ENCODE measurements around the gene PLIN4. TPM values are rescaled to one million over a fixed set of nuclear protein-coding genes. Genes with fewer than 3 reads are reported as not detected.
A peak's percentile ranks its signal among the peaks of the same experiment; 100 is the strongest.

The PLIN4 gene
- total RNA-seq, 1 donor from 2014 or later, result 0.05 TPM

GRCh38 chr19:4516199-4516938, 1.9 kb downstream of the PLIN4 start:
- no peaks in the 10 kb centered on the region for H3K27me3 Mint-ChIP-seq (ENCODE audit: low read depth)
- no peak for DNase-seq (ENCODE audit: low spot score)

GRCh38 chr19:4515732-4516131, 2.6 kb downstream of the PLIN4 start:
- H3K27ac Mint-ChIP-seq, result no peak overlapping the region
- H3K27me3 Mint-ChIP-seq (ENCODE audit: low read depth), result no peaks in the 10 kb centered on the region
- H3K4me1 Mint-ChIP-seq (ENCODE audit: low read depth), result no peaks in the 10 kb centered on the region
- no peak overlapping the region for H3K4me3 Mint-ChIP-seq (ENCODE audit: low read depth)
- no peaks in the 10 kb centered on the region for H3K36me3 Mint-ChIP-seq (ENCODE audit: low read depth)
- intact Hi-C loops (cut with micrococcal nuclease), result no loop called here
- DNase-seq (ENCODE audit: low spot score), result no peak
- no peaks in the 10 kb centered on the region for H3K9me3 Mint-ChIP-seq

More at GRCh38 chr19:4516199-4516938, 1.9 kb downstream of the PLIN4 start:
- Mint-ChIP-seq H3K4me1 (ENCODE audit: low read depth) (no peaks in the 10 kb centered on the region), H3K9me3 (no peaks in the 10 kb centered on the region), H3K4me3 (ENCODE audit: low read depth) (no peak overlapping the region), H3K36me3 (ENCODE audit: low read depth) (no peaks in the 10 kb centered on the region), H3K27ac (no peak overlapping the region)
- intact Hi-C loops (cut with micrococcal nuclease), result no loop called here

GRCh38 chr19:4513248-4513647, 5.0 kb downstream of the PLIN4 start:
- Mint-ChIP-seq H3K27ac (no peak overlapping the region), H3K4me3 (ENCODE audit: low read depth) (no peak overlapping the region), H3K4me1 (ENCODE audit: low read depth) (no peaks in the 10 kb centered on the region), H3K36me3 (ENCODE audit: low read depth) (no peaks in the 10 kb centered on the region), H3K27me3 (ENCODE audit: low read depth) (no peaks in the 10 kb centered on the region), H3K9me3 (no peaks in the 10 kb centered on the region)
- intact Hi-C loops (cut with micrococcal nuclease), result no loop called here
- no peak for DNase-seq (ENCODE audit: low spot score)

GRCh38 chr19:4512070-4512469, 6.2 kb downstream of the PLIN4 start:
- no peaks in the 10 kb centered on the region for H3K9me3 Mint-ChIP-seq

GRCh38 chr19:4511300-4512054, 6.8 kb downstream of the PLIN4 start:
- no peaks in the 10 kb centered on the region for H3K36me3 Mint-ChIP-seq (ENCODE audit: low read depth)
- H3K9me3 Mint-ChIP-seq, result no peaks in the 10 kb centered on the region
- no peak overlapping the region for H3K4me3 Mint-ChIP-seq (ENCODE audit: low read depth)
- no peak for DNase-seq (ENCODE audit: low spot score)
- H3K27me3 Mint-ChIP-seq (ENCODE audit: low read depth), result no peaks in the 10 kb centered on the region
- H3K27ac Mint-ChIP-seq, result no peak overlapping the region
- peaks cover 3% of the 10 kb centered on the region for H3K4me1 Mint-ChIP-seq (ENCODE audit: low read depth)
- intact Hi-C loops (cut with micrococcal nuclease), result no loop called here

More at GRCh38 chr19:4512070-4512469, 6.2 kb downstream of the PLIN4 start:
- Mint-ChIP-seq H3K36me3 (ENCODE audit: low read depth) (no peaks in the 10 kb centered on the region), H3K4me3 (ENCODE audit: low read depth) (no peak overlapping the region), H3K27ac (no peak overlapping the region), H3K4me1 (ENCODE audit: low read depth) (no peaks in the 10 kb centered on the region), H3K27me3 (ENCODE audit: low read depth) (no peaks in the 10 kb centered on the region)
- intact Hi-C loops (cut with micrococcal nuclease), result no loop called here
- DNase-seq (ENCODE audit: low spot score), result no peak

DNA sequence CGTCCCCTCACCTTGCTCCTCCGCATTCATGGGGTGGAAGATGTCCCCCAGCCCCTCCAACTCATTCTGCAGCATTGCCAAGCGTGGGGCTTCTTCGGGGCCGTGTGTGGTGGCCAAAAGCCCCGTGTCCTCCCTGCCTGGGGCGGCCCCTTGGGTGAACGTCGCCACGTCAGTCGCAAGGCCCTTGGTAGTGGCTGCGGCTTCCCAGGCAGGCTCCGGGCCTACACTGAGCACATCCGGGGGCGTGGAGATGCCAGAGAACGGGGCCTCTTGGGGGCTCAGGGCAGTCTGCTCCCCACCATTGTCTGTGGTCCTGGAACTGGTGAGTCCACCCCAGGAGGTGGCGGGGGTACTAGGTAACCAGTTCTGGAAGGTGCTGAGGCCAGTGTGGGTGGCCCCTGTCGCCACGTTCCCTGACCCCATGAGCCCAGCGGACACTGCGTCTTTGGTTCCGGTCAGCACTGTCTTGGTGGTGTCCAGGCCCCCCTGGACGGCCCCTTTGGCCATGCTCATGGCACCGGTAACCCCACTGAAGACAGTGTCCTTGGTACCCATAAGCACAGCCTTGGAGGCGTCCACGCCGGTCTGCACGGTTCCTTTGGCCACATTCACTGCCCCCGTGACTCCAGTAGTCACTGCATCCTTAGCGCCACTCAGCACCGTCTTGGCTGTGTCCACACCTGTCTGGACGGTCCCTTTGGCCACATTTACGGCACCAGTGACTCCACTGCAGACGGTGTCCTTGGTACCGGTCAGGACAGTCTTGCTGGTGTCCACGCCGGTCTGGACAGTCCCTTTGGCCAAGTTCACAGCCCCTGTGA, 7.6 kb downstream of the PLIN4 start:
- no peaks in the 10 kb centered on the region for H3K9me3 Mint-ChIP-seq
- no peak for DNase-seq (ENCODE audit: low spot score)
- H3K36me3 Mint-ChIP-seq (ENCODE audit: low read depth), result peaks cover 3% of the 10 kb centered on the region
- no peaks in the 10 kb centered on the region for H3K27me3 Mint-ChIP-seq (ENCODE audit: low read depth)
- peaks cover 6% of the 10 kb centered on the region for H3K4me1 Mint-ChIP-seq (ENCODE audit: low read depth)
- H3K27ac Mint-ChIP-seq, result no peak overlapping the region
- intact Hi-C loops (cut with micrococcal nuclease), result no loop called here
- no peak overlapping the region for H3K4me3 Mint-ChIP-seq (ENCODE audit: low read depth)

- no peak for DNase-seq (ENCODE audit: low spot score)
- Mint-ChIP-seq H3K27me3 (ENCODE audit: low read depth) (no peaks in the 10 kb centered on the region), H3K36me3 (ENCODE audit: low read depth) (peaks cover 3% of the 10 kb centered on the region), H3K9me3 (no peaks in the 10 kb centered on the region), H3K4me3 (ENCODE audit: low read depth) (no peak overlapping the region), H3K27ac (no peak overlapping the region), H3K4me1 (ENCODE audit: low read depth) (peaks cover 6% of the 10 kb centered on the region)
- intact Hi-C loops (cut with micrococcal nuclease), result no loop called here
Observed at GRCh38 chr19:4508698-4509097, 9.6 kb downstream of the PLIN4 start.

DNA sequence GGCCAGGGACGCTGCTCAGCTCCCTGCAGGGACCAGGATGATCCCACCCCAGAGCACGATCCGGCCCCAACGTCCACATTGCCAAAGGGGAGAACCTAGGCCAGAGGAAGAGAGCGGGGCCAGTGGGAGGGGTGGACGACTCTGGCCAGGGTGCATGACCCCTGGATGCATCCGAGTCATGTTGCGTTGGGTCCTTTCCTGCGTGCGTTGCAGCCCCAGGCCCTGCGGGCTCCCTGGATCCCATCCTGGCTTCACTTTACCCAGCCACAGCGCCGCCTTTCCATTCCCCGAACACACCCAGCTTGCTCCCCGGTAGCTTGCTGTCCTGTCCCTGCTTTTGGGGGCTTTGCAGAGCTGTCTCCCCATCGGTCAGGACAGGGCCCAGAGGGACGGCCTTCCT, 10.5 kb downstream of the PLIN4 start:
- DNase-seq (ENCODE audit: low spot score), result no peak
- Mint-ChIP-seq H3K36me3 (ENCODE audit: low read depth) (peaks cover 3% of the 10 kb centered on the region), H3K27ac (no peak overlapping the region), H3K4me1 (ENCODE audit: low read depth) (peaks cover 6% of the 10 kb centered on the region), H3K9me3 (no peaks in the 10 kb centered on the region), H3K27me3 (ENCODE audit: low read depth) (no peaks in the 10 kb centered on the region), H3K4me3 (ENCODE audit: low read depth) (no peak overlapping the region)
- intact Hi-C loops (cut with micrococcal nuclease), result no loop called here

GRCh38 chr19:4507150-4507452, 11.2 kb downstream of the PLIN4 start:
- no peak overlapping the region for H3K4me3 Mint-ChIP-seq (ENCODE audit: low read depth)
- H3K27ac Mint-ChIP-seq, result no peak overlapping the region
- no peak for DNase-seq (ENCODE audit: low spot score)
- H3K9me3 Mint-ChIP-seq, result no peaks in the 10 kb centered on the region
- H3K36me3 Mint-ChIP-seq (ENCODE audit: low read depth), result peaks cover 3% of the 10 kb centered on the region
- intact Hi-C loops (cut with micrococcal nuclease), result no loop called here
- H3K27me3 Mint-ChIP-seq (ENCODE audit: low read depth), result no peaks in the 10 kb centered on the region
- H3K4me1 Mint-ChIP-seq (ENCODE audit: low read depth), result peaks cover 6% of the 10 kb centered on the region

DNA sequence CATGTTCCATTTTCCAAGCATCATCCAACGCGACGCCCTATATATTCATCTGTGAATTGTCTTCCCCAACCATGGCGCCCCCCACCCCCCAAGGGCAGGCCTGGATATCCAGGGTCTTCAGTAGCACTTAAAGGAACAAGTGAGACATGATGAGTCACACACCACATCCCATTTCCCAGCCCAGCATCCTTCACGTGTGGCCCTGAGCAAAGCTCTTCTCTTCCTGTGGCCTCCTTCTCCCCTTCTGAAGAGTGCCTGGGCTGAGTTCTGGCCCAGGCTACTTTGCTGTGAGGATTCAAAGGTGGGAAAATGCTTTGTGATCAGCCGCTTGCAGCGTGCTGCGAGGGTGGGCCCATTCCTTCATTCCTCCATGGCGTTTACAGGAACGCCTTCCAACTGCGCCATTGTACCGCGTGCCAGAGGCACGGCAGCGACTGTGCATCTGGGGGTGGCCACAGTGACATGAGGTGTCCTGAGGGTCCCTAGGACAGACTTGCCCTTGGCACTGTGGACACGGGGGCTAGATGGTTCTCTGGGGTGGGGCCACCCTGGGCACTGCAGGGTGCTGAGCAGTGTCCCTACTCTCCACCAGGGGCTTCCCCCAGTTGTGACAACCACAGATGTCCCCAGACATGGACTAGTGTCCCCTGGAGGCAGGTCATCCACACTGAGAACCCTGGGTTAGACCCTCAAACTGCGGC, 11.7 kb downstream of the PLIN4 start:
- Mint-ChIP-seq H3K9me3 (no peaks in the 10 kb centered on the region), H3K27me3 (ENCODE audit: low read depth) (no peaks in the 10 kb centered on the region), H3K4me1 (ENCODE audit: low read depth) (peaks cover 6% of the 10 kb centered on the region), H3K27ac (peak overlapping the region; percentile 74), H3K36me3 (ENCODE audit: low read depth) (peaks cover 3% of the 10 kb centered on the region), H3K4me3 (ENCODE audit: low read depth) (no peak overlapping the region)
- intact Hi-C loops (cut with micrococcal nuclease), result no loop called here
- no peak for DNase-seq (ENCODE audit: low spot score)

DNA sequence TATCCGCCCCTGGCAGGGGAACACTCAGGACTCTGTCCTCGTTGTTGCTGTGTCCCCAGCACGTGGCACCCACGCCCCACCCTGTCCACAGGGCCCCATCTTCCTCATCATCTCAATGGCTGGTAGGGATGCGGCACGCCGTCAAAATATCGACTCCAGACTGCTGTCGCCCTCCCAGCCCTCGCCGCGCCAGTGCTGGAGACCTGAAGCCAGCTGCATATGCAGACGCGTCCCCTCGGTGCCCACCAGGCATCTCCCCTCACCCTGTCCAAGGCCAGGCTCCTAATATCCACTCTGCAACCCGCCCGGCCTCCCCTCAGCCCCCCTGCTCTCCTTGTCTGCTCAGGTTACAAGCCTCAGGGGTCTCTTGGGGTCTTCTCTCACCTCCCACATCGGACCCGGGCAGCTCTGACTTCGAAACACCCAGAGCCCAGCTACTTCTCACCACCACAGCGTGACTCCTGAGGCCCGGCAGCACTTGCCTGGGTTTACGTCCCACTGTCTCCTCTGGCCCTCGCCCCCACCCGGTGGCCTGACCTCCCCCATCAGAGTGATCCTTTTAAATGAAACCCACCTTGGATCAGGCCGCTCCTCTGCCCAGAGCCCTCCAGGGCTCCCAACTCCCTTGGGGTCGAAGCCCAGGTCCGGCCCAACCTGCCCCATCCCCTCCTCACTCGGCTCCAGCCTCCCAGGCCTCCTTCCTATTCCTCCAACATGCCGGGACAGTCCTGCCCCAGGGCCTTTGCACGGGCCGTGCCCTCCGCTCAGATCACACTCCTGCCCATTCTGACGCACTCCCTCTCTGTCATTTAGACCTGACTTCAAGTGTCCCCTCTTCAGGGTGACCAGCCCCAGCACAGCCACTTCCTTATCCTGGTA, 12.5 kb downstream of the PLIN4 start:
- intact Hi-C loops (cut with micrococcal nuclease), result no loop called here
- H3K27ac Mint-ChIP-seq, result peak overlapping the region; percentile 74
- no peaks in the 10 kb centered on the region for H3K27me3 Mint-ChIP-seq (ENCODE audit: low read depth)
- no peak for DNase-seq (ENCODE audit: low spot score)
- no peak overlapping the region for H3K4me3 Mint-ChIP-seq (ENCODE audit: low read depth)
- H3K4me1 Mint-ChIP-seq (ENCODE audit: low read depth), result peaks cover 6% of the 10 kb centered on the region
- H3K9me3 Mint-ChIP-seq, result no peaks in the 10 kb centered on the region
- peaks cover 3% of the 10 kb centered on the region for H3K36me3 Mint-ChIP-seq (ENCODE audit: low read depth)

All from activated T-helper 2 cell treated with anti-CD3 and anti-CD28 coated beads, Interferon-gamma antibody, Interleukin-2, Interleukin-4, amounts not matched to agents 10 μg/mL and 5 μg/mL and 100 μg/mL, durations not matched to agents 14 hours and 24 hours and 36 hours (primary cell).